HEK293 (cell line): ENCODE measurements around the gene ZNF222.

ENCODE experiments used
- AEBP2 ChIP-seq: fragments of 450-650 bp; formaldehyde crosslinking; IDR thresholded peaks from 2 replicates; pipeline ENCODE4 v1.5.1; 2016; ENCODE audit warnings: missing biosample characterization, missing genetic modification characterization, borderline replicate concordance
- BCL11B ChIP-seq: fragments of 450-650 bp; formaldehyde crosslinking; IDR thresholded peaks from 2 replicates; pipeline ENCODE4 v1.5.1; 2016; ENCODE audit warnings: low read depth, missing biosample characterization, missing genetic modification characterization
- FEZF1 ChIP-seq: fragments of 450-650 bp; formaldehyde crosslinking; IDR thresholded peaks from 2 replicates; pipeline ENCODE4 v1.5.1; 2016; ENCODE audit warnings: missing biosample characterization, missing genetic modification characterization
- KLF16 ChIP-seq: fragments of 450-650 bp; formaldehyde crosslinking; IDR thresholded peaks from 2 replicates; pipeline ENCODE4 v1.5.1; 2017; ENCODE audit warnings: missing biosample characterization, missing genetic modification characterization
- KLF7 ChIP-seq: fragments of 450-650 bp; formaldehyde crosslinking; IDR thresholded peaks from 2 replicates; pipeline ENCODE4 v1.5.1; 2016; ENCODE audit warnings: missing biosample characterization, missing genetic modification characterization, borderline replicate concordance
- MZF1 ChIP-seq: fragments of 450-650 bp; formaldehyde crosslinking; IDR thresholded peaks from 2 replicates; pipeline ENCODE4 v1.5.1; 2017; ENCODE audit warnings: missing biosample characterization, missing genetic modification characterization, borderline replicate concordance
- OSR2 ChIP-seq: fragments of 450-650 bp; formaldehyde crosslinking; IDR thresholded peaks from 2 replicates; pipeline ENCODE4 v1.5.1; 2016; ENCODE audit warnings: missing biosample characterization, missing genetic modification characterization
- OVOL3 ChIP-seq: fragments of 450-650 bp; formaldehyde crosslinking; IDR thresholded peaks from 2 replicates; pipeline ENCODE4 v1.5.1; 2016; ENCODE audit warnings: missing biosample characterization, missing genetic modification characterization
- PRDM4 ChIP-seq: fragments of 450-650 bp; formaldehyde crosslinking; IDR thresholded peaks from 2 replicates; pipeline ENCODE4 v1.5.1; 2017; ENCODE audit warnings: missing biosample characterization, missing genetic modification characterization
- SP2 ChIP-seq: fragments of 450-650 bp; formaldehyde crosslinking; IDR thresholded peaks from 2 replicates; pipeline ENCODE4 v1.5.1; 2016; ENCODE audit warnings: missing biosample characterization, missing genetic modification characterization
- TRIM28 ChIP-seq: IDR thresholded peaks from 2 replicates; pipeline ENCODE4 v1.6.1; 2011; ENCODE audit warnings: low read length, control low read depth, borderline replicate concordance
- ZBTB1 ChIP-seq: fragments of 450-650 bp; formaldehyde crosslinking; IDR thresholded peaks from 2 replicates; pipeline ENCODE4 v1.5.1; 2016; ENCODE audit warnings: missing biosample characterization, missing genetic modification characterization
- ZBTB17 ChIP-seq: fragments of 450-650 bp; formaldehyde crosslinking; IDR thresholded peaks from 2 replicates; pipeline ENCODE4 v1.5.1; 2016; ENCODE audit warnings: missing biosample characterization, missing genetic modification characterization
- ZIC2 ChIP-seq: fragments of 450-650 bp; formaldehyde crosslinking; IDR thresholded peaks from 2 replicates; pipeline ENCODE4 v1.5.1; 2016; ENCODE audit warnings: missing biosample characterization, missing genetic modification characterization
- ZNF114 ChIP-seq: fragments of 450-650 bp; formaldehyde crosslinking; IDR thresholded peaks from 2 replicates; pipeline ENCODE4 v1.5.0; 2017; ENCODE audit warnings: missing biosample characterization, missing genetic modification characterization
- ZNF140 ChIP-seq: fragments of 450-650 bp; formaldehyde crosslinking; IDR thresholded peaks from 2 replicates; pipeline ENCODE4 v1.5.1; 2016; ENCODE audit warnings: missing biosample characterization, missing genetic modification characterization
- ZNF223 ChIP-seq: fragments of 450-650 bp; formaldehyde crosslinking; IDR thresholded peaks from 2 replicates; pipeline ENCODE4 v1.5.1; 2016; ENCODE audit warnings: missing biosample characterization, missing genetic modification characterization
- ZNF274 ChIP-seq, 2 experiments: fragments of 200-500 bp in 1 of 2; fragments of 450-650 bp in 1 of 2; sonication (Bioruptor generic) in 1 of 2; formaldehyde crosslinking in 1 of 2; IDR thresholded peaks; 2 replicates each; pipeline versions ENCODE4 v1.5.1 to v1.6.1; 2014 to 2016; ENCODE audit warnings: borderline replicate concordance in 1 of 2, inconsistent platforms in 1 of 2, low read length in 1 of 2, missing biosample characterization in 1 of 2, missing genetic modification characterization in 1 of 2
- ZNF311 ChIP-seq: fragments of 450-650 bp; formaldehyde crosslinking; IDR thresholded peaks from 2 replicates; pipeline ENCODE4 v1.5.1; 2017; ENCODE audit warnings: missing biosample characterization, missing genetic modification characterization, borderline replicate concordance
- ZNF354C ChIP-seq: fragments of 450-650 bp; formaldehyde crosslinking; IDR thresholded peaks from 2 replicates; pipeline ENCODE4 v1.5.1; 2016; ENCODE audit warnings: missing biosample characterization, missing genetic modification characterization, low read depth, borderline replicate concordance
- ZNF416 ChIP-seq: fragments of 450-650 bp; formaldehyde crosslinking; IDR thresholded peaks from 2 replicates; pipeline ENCODE4 v1.5.1; 2016; ENCODE audit warnings: missing biosample characterization, missing genetic modification characterization
- ZNF529 ChIP-seq: fragments of 450-650 bp; formaldehyde crosslinking; IDR thresholded peaks from 2 replicates; pipeline ENCODE4 v1.5.1; 2017; ENCODE audit warnings: missing genetic modification characterization, missing biosample characterization; ENCODE audit not compliant: insufficient replicate concordance
- ZNF645 ChIP-seq: fragments of 450-650 bp; formaldehyde crosslinking; IDR thresholded peaks from 2 replicates; pipeline ENCODE4; 2016; ENCODE audit warnings: missing biosample characterization, missing genetic modification characterization
- ZNF660 ChIP-seq: fragments of 450-650 bp; IDR thresholded peaks from 2 replicates; pipeline ENCODE4 v1.5.1; 2018; ENCODE audit warnings: missing biosample characterization, mild to moderate bottlenecking, missing genetic modification characterization
- ZNF707 ChIP-seq: fragments of 450-650 bp; formaldehyde crosslinking; IDR thresholded peaks from 2 replicates; pipeline ENCODE4 v1.5.1; 2016; ENCODE audit warnings: missing biosample characterization, missing genetic modification characterization
- ZNF792 ChIP-seq: fragments of 450-650 bp; formaldehyde crosslinking; IDR thresholded peaks from 2 replicates; pipeline ENCODE4 v1.5.1; 2016; ENCODE audit warnings: missing biosample characterization, missing genetic modification characterization
- ZNF843 ChIP-seq: fragments of 450-650 bp; formaldehyde crosslinking; IDR thresholded peaks from 2 replicates; pipeline ENCODE4 v1.5.1; 2016; ENCODE audit warnings: missing biosample characterization, missing genetic modification characterization
- ZSCAN16 ChIP-seq: fragments of 450-650 bp; formaldehyde crosslinking; IDR thresholded peaks from 2 replicates; pipeline ENCODE4 v1.5.1; 2016; ENCODE audit warnings: missing biosample characterization, missing genetic modification characterization
- TF ChIP-seq, protein P1 (sequence below): fragments of 450-650 bp; IDR thresholded peaks from 2 replicates; pipeline ENCODE4 v1.5.1; 2018; ENCODE audit warnings: missing biosample characterization, mild to moderate bottlenecking, missing genetic modification characterization
- TF ChIP-seq, protein P2 (sequence below): fragments of 450-650 bp; formaldehyde crosslinking; IDR thresholded peaks from 2 replicates; pipeline ENCODE4 v1.5.1; 2016; ENCODE audit warnings: missing biosample characterization, missing genetic modification characterization, low read depth

The ZNF222 gene

GRCh38 chr19:44002566-44003460 lies 22.4 kb upstream of the ZNF222 start, which contains the start of gene ZNF230 (continued):
- TF ChIP-seq MZF1 (tag by site-specific recombination), result no peak
- TF ChIP-seq ZNF140, result no peak
- TF ChIP-seq BCL11B (tag by site-specific recombination), result no peak
- TF ChIP-seq ZNF354C (tag by site-specific recombination), result no peak
- peak; percentile 67; the same call in 1 of the 2 replicates for TF ChIP-seq FEZF1 (tag by site-specific recombination)
- no peak for TF ChIP-seq KLF7
- TF ChIP-seq ZNF660, result peak; percentile 92
- TF ChIP-seq OVOL3 (tag by site-specific recombination), result peak; percentile 65; the same call in 1 of the 2 replicates
- peak; percentile 54 for TF ChIP-seq ZNF843
- TF ChIP-seq ZNF416 (tag by site-specific recombination), result 0 out of 2 replicates have a peak, but pooled peaks have one; percentile 53
- TF ChIP-seq ZNF645 (tag by site-specific recombination), result no peak
- TF ChIP-seq OSR2 (tag by site-specific recombination), result no peak
- TF ChIP-seq ZNF274 (IDR thresholded peaks at IDR 0.05; ENCODE audit: low read length), result no peak
- TF ChIP-seq ZNF274 (tag by site-specific recombination; IDR thresholded peaks at IDR 0.05; ENCODE audit: borderline replicate concordance), result no peak; the same call in 1 of the 2 replicates
- TF ChIP-seq ZNF223 (tag by site-specific recombination), result 0 out of 2 replicates have a peak, but pooled peaks have one; percentile 52
- no peak for TF ChIP-seq ZNF707
- no peak for TF ChIP-seq ZBTB1
- TF ChIP-seq ZSCAN16, result peak; percentile 100
- no peak for TF ChIP-seq TRIM28
- TF ChIP-seq ZNF529, result no peak
- TF ChIP-seq ZNF792 (tag by site-specific recombination), result no peak; the same call in 1 of the 2 replicates
- TF ChIP-seq AEBP2 (tag by site-specific recombination), result no peak
- TF ChIP-seq, protein P1, sequence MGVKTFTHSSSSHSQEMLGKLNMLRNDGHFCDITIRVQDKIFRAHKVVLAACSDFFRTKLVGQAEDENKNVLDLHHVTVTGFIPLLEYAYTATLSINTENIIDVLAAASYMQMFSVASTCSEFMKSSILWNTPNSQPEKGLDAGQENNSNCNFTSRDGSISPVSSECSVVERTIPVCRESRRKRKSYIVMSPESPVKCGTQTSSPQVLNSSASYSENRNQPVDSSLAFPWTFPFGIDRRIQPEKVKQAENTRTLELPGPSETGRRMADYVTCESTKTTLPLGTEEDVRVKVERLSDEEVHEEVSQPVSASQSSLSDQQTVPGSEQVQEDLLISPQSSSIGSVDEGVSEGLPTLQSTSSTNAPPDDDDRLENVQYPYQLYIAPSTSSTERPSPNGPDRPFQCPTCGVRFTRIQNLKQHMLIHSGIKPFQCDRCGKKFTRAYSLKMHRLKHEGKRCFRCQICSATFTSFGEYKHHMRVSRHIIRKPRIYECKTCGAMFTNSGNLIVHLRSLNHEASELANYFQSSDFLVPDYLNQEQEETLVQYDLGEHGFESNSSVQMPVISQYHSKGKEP (tag by site-specific recombination), result 0 out of 2 replicates have a peak, but pooled peaks have one; percentile 5
- no peak for TF ChIP-seq ZNF114
- TF ChIP-seq PRDM4, result 0 out of 2 replicates have a peak, but pooled peaks have one; percentile 51
- TF ChIP-seq, protein P2, sequence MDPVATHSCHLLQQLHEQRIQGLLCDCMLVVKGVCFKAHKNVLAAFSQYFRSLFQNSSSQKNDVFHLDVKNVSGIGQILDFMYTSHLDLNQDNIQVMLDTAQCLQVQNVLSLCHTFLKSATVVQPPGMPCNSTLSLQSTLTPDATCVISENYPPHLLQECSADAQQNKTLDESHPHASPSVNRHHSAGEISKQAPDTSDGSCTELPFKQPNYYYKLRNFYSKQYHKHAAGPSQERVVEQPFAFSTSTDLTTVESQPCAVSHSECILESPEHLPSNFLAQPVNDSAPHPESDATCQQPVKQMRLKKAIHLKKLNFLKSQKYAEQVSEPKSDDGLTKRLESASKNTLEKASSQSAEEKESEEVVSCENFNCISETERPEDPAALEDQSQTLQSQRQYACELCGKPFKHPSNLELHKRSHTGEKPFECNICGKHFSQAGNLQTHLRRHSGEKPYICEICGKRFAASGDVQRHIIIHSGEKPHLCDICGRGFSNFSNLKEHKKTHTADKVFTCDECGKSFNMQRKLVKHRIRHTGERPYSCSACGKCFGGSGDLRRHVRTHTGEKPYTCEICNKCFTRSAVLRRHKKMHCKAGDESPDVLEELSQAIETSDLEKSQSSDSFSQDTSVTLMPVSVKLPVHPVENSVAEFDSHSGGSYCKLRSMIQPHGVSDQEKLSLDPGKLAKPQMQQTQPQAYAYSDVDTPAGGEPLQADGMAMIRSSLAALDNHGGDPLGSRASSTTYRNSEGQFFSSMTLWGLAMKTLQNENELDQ (tag by site-specific recombination), result no peak
- TF ChIP-seq ZIC2 (tag by site-specific recombination), result peak; percentile 80
- TF ChIP-seq ZBTB17 (tag by site-specific recombination), result peak; percentile 100
- peak; percentile 33 for TF ChIP-seq KLF16 (tag by site-specific recombination)
- peak; percentile 79 for TF ChIP-seq SP2 (tag by site-specific recombination)
- TF ChIP-seq ZNF311, result no peak
